Smooth muscle cell (in vitro differentiated cells): ENCODE measurements around the gene TECPR1. TPM values are rescaled to one million over a fixed set of nuclear protein-coding genes. Genes with fewer than 3 reads are reported as not detected.

Experiments
- DNase-seq: peaks from one replicate; lab custom pipeline; 2025; ENCODE audit not compliant: unreplicated experiment; lab: John Stamatoyannopoulos, UW
- H2AFZ ChIP-seq: fragments of 200-600 bp; sonication (generic); 2 replicates; pipeline ENCODE4 v1.6.0; 2016; ENCODE audit warnings: antibody characterized with exemption, low read depth, mild to moderate bottlenecking
- H3F3A ChIP-seq: fragments of 200-600 bp; sonication (generic); 2 replicates; pipeline ENCODE4 v1.6.0; 2017; ENCODE audit warnings: antibody characterized with exemption, low read depth
- H3K27ac ChIP-seq: fragments of 200-600 bp; sonication (generic); 2 replicates; pipeline ENCODE4 v1.5.1; 2016; ENCODE audit warnings: low read depth, mild to moderate bottlenecking
- H3K27me3 ChIP-seq: fragments of 200-600 bp; sonication (generic); 2 replicates; pipeline ENCODE4 v1.6.1; 2016; ENCODE audit warnings: low read depth, mild to moderate bottlenecking
- H3K36me3 ChIP-seq: fragments of 200-600 bp; sonication (generic); 2 replicates; pipeline ENCODE4 v1.5.1; 2016; ENCODE audit warnings: low read depth
- H3K4me1 ChIP-seq: fragments of 200-600 bp; sonication (generic); 2 replicates; pipeline ENCODE4 v1.5.1; 2016; ENCODE audit warnings: low read depth
- H3K4me2 ChIP-seq: fragments of 200-600 bp; sonication (generic); 2 replicates; pipeline ENCODE4 v1.6.0; 2016; ENCODE audit warnings: mild to moderate bottlenecking
- H3K4me3 ChIP-seq: fragments of 200-600 bp; sonication (generic); 2 replicates; pipeline ENCODE4 v1.5.1; 2016; ENCODE audit warnings: mild to moderate bottlenecking
- H3K79me2 ChIP-seq: fragments of 200-600 bp; sonication (generic); 2 replicates; pipeline ENCODE4 v1.6.0; 2016; ENCODE audit warnings: low read depth, mild to moderate bottlenecking
- H3K9ac ChIP-seq: fragments of 200-600 bp; sonication (generic); 2 replicates; pipeline ENCODE4 v1.6.0; 2016; ENCODE audit warnings: low read depth
- H3K9me3 ChIP-seq: fragments of 200-600 bp; sonication (generic); replicated peaks from 2 replicates; pipeline ENCODE4 v1.5.1; 2016; ENCODE audit warnings: low read depth
- H4K20me1 ChIP-seq: fragments of 200-600 bp; sonication (generic); 2 replicates; pipeline ENCODE4 v1.6.0; 2016; ENCODE audit warnings: low read depth
- WGBS: methylation state at CpG from one replicate; pipeline ENCODE4 v1.1.7; 2016; ENCODE audit warnings: low lambda C conversion rate; 5-methylcytosine and 5-hydroxymethylcytosine counted together
- polyA plus RNA-seq: library from polyadenylated mRNA; unstranded; fragments of >200 nt; fragmentation: Nextera tagmentation; extraction: Ambion mirVana; gene quantifications from 2 replicates; pipeline ENCODE4 v1.2.1, GENCODE V29; 2016
- total RNA-seq: library from RNA; depleted of rRNA; stranded (reverse); fragments of >200 nt; gene quantifications from 2 replicates; pipeline ENCODE4 v1.2.3, GENCODE V29; 2014
- TF ChIP-seq, protein P1 (sequence below): fragments of 200-600 bp; sonication (generic); IDR thresholded peaks from 2 replicates; pipeline ENCODE4 v1.5.1; 2017; ENCODE audit warnings: borderline replicate concordance, mild to moderate bottlenecking, antibody characterized with exemption; ENCODE audit not compliant: insufficient read depth, poor library complexity, severe bottlenecking

The TECPR1 gene
- total and polyA plus RNA-seq, 2 experiments from 2014 or later, result 8.9 to 33.1 TPM

- Histone ChIP-seq H3K79me2 (no peaks in the 10 kb centered on the region), H2AFZ (no peak overlapping the region), H3K9ac (no peak overlapping the region), H3K4me2 (no peak overlapping the region), H3K27me3 (no peaks in the 10 kb centered on the region), H3K4me3 (no peak overlapping the region), H3K36me3 (no peaks in the 10 kb centered on the region), H3F3A (no peaks in the 10 kb centered on the region), H3K27ac (no peak overlapping the region), H3K4me1 (no peaks in the 10 kb centered on the region), H3K9me3 (no peaks in the 10 kb centered on the region), H4K20me1 (no peaks in the 10 kb centered on the region)
- 96% methylated on average over 25 of the region's 30 CpGs for WGBS
- no peak for DNase-seq
- TF ChIP-seq, protein P1, sequence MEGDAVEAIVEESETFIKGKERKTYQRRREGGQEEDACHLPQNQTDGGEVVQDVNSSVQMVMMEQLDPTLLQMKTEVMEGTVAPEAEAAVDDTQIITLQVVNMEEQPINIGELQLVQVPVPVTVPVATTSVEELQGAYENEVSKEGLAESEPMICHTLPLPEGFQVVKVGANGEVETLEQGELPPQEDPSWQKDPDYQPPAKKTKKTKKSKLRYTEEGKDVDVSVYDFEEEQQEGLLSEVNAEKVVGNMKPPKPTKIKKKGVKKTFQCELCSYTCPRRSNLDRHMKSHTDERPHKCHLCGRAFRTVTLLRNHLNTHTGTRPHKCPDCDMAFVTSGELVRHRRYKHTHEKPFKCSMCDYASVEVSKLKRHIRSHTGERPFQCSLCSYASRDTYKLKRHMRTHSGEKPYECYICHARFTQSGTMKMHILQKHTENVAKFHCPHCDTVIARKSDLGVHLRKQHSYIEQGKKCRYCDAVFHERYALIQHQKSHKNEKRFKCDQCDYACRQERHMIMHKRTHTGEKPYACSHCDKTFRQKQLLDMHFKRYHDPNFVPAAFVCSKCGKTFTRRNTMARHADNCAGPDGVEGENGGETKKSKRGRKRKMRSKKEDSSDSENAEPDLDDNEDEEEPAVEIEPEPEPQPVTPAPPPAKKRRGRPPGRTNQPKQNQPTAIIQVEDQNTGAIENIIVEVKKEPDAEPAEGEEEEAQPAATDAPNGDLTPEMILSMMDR, result no peak
Observed at GRCh38 chr7:98212532-98213041, 39.4 kb downstream of the TECPR1 start.

GRCh38 chr7:98211676-98212531, 40.1 kb downstream of the TECPR1 start:
- no peaks in the 10 kb centered on the region for H4K20me1 ChIP-seq
- no peaks in the 10 kb centered on the region for H3K9me3 ChIP-seq
- H3K4me1 ChIP-seq, result no peaks in the 10 kb centered on the region
- no peak overlapping the region for H2AFZ ChIP-seq
- no peak for DNase-seq
- no peaks in the 10 kb centered on the region for H3K79me2 ChIP-seq
- H3K9ac ChIP-seq, result no peak overlapping the region
- no peaks in the 10 kb centered on the region for H3K36me3 ChIP-seq
- no peaks in the 10 kb centered on the region for H3K27me3 ChIP-seq
- H3F3A ChIP-seq, result no peaks in the 10 kb centered on the region
- peak overlapping the region; percentile 35 for H3K4me3 ChIP-seq
- 84% methylated on average over 44 of the region's 49 CpGs for WGBS
- no peak overlapping the region for H3K27ac ChIP-seq
- peak overlapping the region; percentile 82 for H3K4me2 ChIP-seq
- TF ChIP-seq, protein P1, result no peak

- Histone ChIP-seq H4K20me1 (no peaks in the 10 kb centered on the region), H2AFZ (no peak within 1 kb of the TSS), H3K79me2 (no peaks in the 10 kb centered on the region), H3K9me3 (no peaks in the 10 kb centered on the region), H3K4me2 (peak within 1 kb of the TSS; percentile 83), H3F3A (no peaks in the 10 kb centered on the region), H3K27ac (no peak within 1 kb of the TSS), H3K4me3 (peak within 1 kb of the TSS; percentile 49), H3K4me1 (no peaks in the 10 kb centered on the region), H3K9ac (no peak within 1 kb of the TSS), H3K36me3 (no peaks in the 10 kb centered on the region), H3K27me3 (no peaks in the 10 kb centered on the region)
- no peak for DNase-seq
- TF ChIP-seq, protein P1, result no peak
- 19% methylated on average over 3 of the region's 45 CpGs for WGBS
Observed at GRCh38 chr7:98211221-98211675, 40.8 kb downstream of the TECPR1 start, which contains the start of gene BHLHA15. TSS of gene BHLHA15 (plus strand) at chr7:98211439. CDS start at chr7:98212310, 871 bp downstream.
